Upper lobe of right lung (tissue), 1 donor: ENCODE results near the gene GTF3C1. TPM values are rescaled to one million over a fixed set of nuclear protein-coding genes. Genes with fewer than 3 reads are reported as not detected.
"Not testable (repeated sequence)": the region's sequence is repeated elsewhere in the genome, so short reads cannot be mapped to it uniquely, and the experiment has no call there.

ENCODE experiments used
- ATAC-seq: fragments of 200-7000 bp; cut with Tn5 transposase; one replicate; pipeline ENCODE4 v1.9.1; 2020; ENCODE audit warnings: mild to moderate bottlenecking, moderate library complexity
- DNase-seq: peaks from one replicate; pipeline ENCODE4 v3.0.0-alpha.2; 2020
- H3K27ac ChIP-seq: fragments of 200-600 bp; one replicate; pipeline ENCODE4 v1.8.0; 2022
- H3K27me3 ChIP-seq: fragments of 200-600 bp; one replicate; pipeline ENCODE4 v1.8.0; 2022; ENCODE audit warnings: mild to moderate bottlenecking
- H3K36me3 ChIP-seq: fragments of 200-600 bp; one replicate; pipeline ENCODE4 v1.8.0; 2022
- H3K4me1 ChIP-seq: fragments of 200-600 bp; one replicate; pipeline ENCODE4 v1.8.0; 2022
- H3K4me3 ChIP-seq: fragments of 200-600 bp; one replicate; pipeline ENCODE4 v1.8.0; 2022; ENCODE audit warnings: mild to moderate bottlenecking
- H3K9me3 ChIP-seq: fragments of 200-600 bp; one replicate; pipeline ENCODE4 v1.8.0; 2022
- CTCF ChIP-seq: fragments of 200-600 bp; IDR thresholded peaks from one replicate; pipeline ENCODE4 v1.8.0; 2022; ENCODE audit warnings: antibody characterized with exemption
- intact Hi-C: fragments of 100-400 bp; cut with DNase I; formaldehyde crosslinking; loops from one replicate; pipeline ENCODE4 v1.11.0; 2022
- total RNA-seq: library from RNA; stranded (reverse); fragmentation: NEBNext Ultra II Directional; extraction: Animal tissue kit (Norgen Biotek cat#: 25700); gene quantifications from one replicate; pipeline ENCODE4 v1.2.1, GENCODE V29; 2021
- donor health status: DM: no; HTN: yes; CAD: no; lungs with severe emphysema.

GTF3C1 gene
- total RNA-seq, 1 donor from 2014 or later: 55.0 TPM

GRCh38 chr16:27571433-27572326 is 22.0 kb upstream of the GTF3C1 start:
- intact Hi-C loops: no loop called here
- ATAC-seq: no peak
- H3K27me3 ChIP-seq: no peaks in the 10 kb centered on the region

GRCh38 chr16:27570986-27571385 is 21.3 kb upstream of the GTF3C1 start:
- H3K4me1 ChIP-seq, H3K36me3 ChIP-seq, H3K9me3 ChIP-seq, ATAC-seq, H3K27me3 ChIP-seq, H3K4me3 ChIP-seq, intact Hi-C loops, H3K27ac ChIP-seq, DNase-seq: not testable (repeated sequence)

More at GRCh38 chr16:27571433-27572326, 22.0 kb upstream of the GTF3C1 start:
- no peaks in the 10 kb centered on the region for H3K9me3 ChIP-seq
- H3K27ac ChIP-seq: no peak overlapping the region
- peaks cover 6% of the 10 kb centered on the region for H3K36me3 ChIP-seq
- DNase-seq: no peak
- TF ChIP-seq CTCF: no peak
- H3K4me3 ChIP-seq: no peak overlapping the region
- H3K4me1 ChIP-seq: no peaks in the 10 kb centered on the region

- ATAC-seq (no peak), DNase-seq (no peak)
- intact Hi-C loops: no loop called here
Measured at GRCh38 chr16:27568077-27568476, 18.4 kb upstream of the GTF3C1 start.

GRCh38 chr16:27566417-27566816 is 16.7 kb upstream of the GTF3C1 start:
- peak; percentile 49 for ATAC-seq
- DNase-seq: no peak
- Histone ChIP-seq H3K36me3 (no peaks in the 10 kb centered on the region), H3K9me3 (no peaks in the 10 kb centered on the region), H3K27ac (no peak overlapping the region), H3K27me3 (no peaks in the 10 kb centered on the region), H3K4me1 (no peaks in the 10 kb centered on the region), H3K4me3 (no peak overlapping the region)
- no peak for TF ChIP-seq CTCF
- intact Hi-C loops: no loop called here

More at GRCh38 chr16:27568077-27568476, 18.4 kb upstream of the GTF3C1 start:
- H3K27ac ChIP-seq: no peak overlapping the region
- no peaks in the 10 kb centered on the region for H3K27me3 ChIP-seq
- no peak for TF ChIP-seq CTCF
- no peaks in the 10 kb centered on the region for H3K36me3 ChIP-seq
- H3K4me1 ChIP-seq: no peaks in the 10 kb centered on the region
- no peaks in the 10 kb centered on the region for H3K9me3 ChIP-seq
- H3K4me3 ChIP-seq: no peak overlapping the region

- no peak overlapping the region for H3K4me3 ChIP-seq
- no peak for TF ChIP-seq CTCF
- DNase-seq (no peak), ATAC-seq (no peak)
- H3K36me3 ChIP-seq: no peaks in the 10 kb centered on the region
- H3K9me3 ChIP-seq: no peaks in the 10 kb centered on the region
- no peaks in the 10 kb centered on the region for H3K27me3 ChIP-seq
- H3K4me1 ChIP-seq: no peaks in the 10 kb centered on the region
- no peak overlapping the region for H3K27ac ChIP-seq
- intact Hi-C loops: no loop called here
Measured at GRCh38 chr16:27564224-27564623, 14.5 kb upstream of the GTF3C1 start.

GRCh38 chr16:27561216-27561615 is 11.5 kb upstream of the GTF3C1 start:
- ATAC-seq (no peak), DNase-seq (no peak)
- Histone ChIP-seq H3K4me3 (no peak overlapping the region), H3K9me3 (no peaks in the 10 kb centered on the region), H3K27me3 (no peaks in the 10 kb centered on the region), H3K27ac (no peak overlapping the region), H3K4me1 (no peaks in the 10 kb centered on the region), H3K36me3 (no peaks in the 10 kb centered on the region)
- no peak for TF ChIP-seq CTCF
- intact Hi-C loops: no loop called here
